Stomach (tissue), 4 donors: ENCODE measurements around the gene VSNL1.

Experiments
- CTCF ChIP-seq, 7 experiments: fragments of 450-650 bp in 4 of 7; fragments of 200-600 bp in 3 of 7; sonication (generic) in 3 of 7; IDR thresholded peaks; one replicate each; pipeline ENCODE4 v1.5.1; 2016 to 2019; ENCODE audit warnings: antibody characterized with exemption in 7 of 7, control low read depth in 2 of 7, mild to moderate bottlenecking in 1 of 7
- EP300 ChIP-seq: sonication (generic); formaldehyde crosslinking; IDR thresholded peaks from one replicate; pipeline ENCODE4 v1.6.1; 2017; ENCODE audit warnings: antibody characterized with exemption
- POLR2A ChIP-seq, 4 donors: fragments of 450-650 bp; IDR thresholded peaks; one replicate each; pipeline ENCODE4 v1.6.1; 2016; ENCODE audit warnings: antibody characterized with exemption in 4 of 4, control low read depth in 2 of 4, mild to moderate bottlenecking in 1 of 4, moderate library complexity in 1 of 4
- POLR2AphosphoS5 ChIP-seq, 3 donors: sonication (generic); formaldehyde crosslinking; IDR thresholded peaks; one replicate each; pipeline ENCODE4 v1.6.1; 2016; ENCODE audit warnings: antibody characterized with exemption in 3 of 3

GRCh38 chr2:17517481-17518211 lies 22.9 kb upstream of the VSNL1 start:
- TF ChIP-seq POLR2AphosphoS5 (IDR thresholded peaks at IDR 0.05) (no peak), CTCF (IDR thresholded peaks at IDR 0.05) (no peak), POLR2A (IDR thresholded peaks at IDR 0.05) (no peak), EP300 (no peak)
